HG02870 (cell line): Measurements from ENCODE around the gene RBBP8NL.

Experiments used
- ATAC-seq: cut with Tn5 transposase; IDR thresholded peaks from one replicate; pipeline ENCODE4 v1.9.1; 2021; ENCODE audit warnings: mild to moderate bottlenecking, moderate library complexity; ENCODE audit not compliant: unreplicated experiment

RBBP8NL gene

DNA sequence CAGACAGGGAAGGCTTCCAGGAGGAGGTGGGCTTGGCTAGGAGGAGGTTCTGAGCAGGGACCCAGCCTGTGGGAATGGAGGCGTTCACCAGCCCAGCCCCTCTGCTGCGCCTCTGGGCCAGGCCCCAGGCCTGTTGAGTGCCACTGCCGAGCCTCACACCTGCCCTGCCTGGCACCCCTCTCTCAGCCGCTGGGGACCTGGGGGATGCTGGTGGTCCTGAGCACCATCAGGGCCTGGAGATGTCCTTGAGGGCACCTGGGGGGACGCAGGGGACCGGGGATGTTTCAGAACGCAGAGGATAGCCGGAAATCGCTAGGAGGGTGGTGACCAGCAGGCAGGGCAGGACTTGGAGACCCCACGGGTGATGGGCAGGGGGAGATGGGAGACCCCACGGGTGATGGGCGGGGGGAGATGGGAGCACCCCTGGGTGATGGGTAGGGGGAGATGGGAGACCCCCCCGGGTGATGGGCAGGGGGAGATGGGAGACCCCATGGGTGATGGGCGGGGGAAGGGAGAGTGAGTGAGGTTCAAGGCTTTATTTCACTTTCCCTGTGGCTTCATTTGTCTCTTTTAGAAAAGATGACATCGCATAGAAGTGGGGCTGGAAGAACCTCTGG is 35.7 kb upstream of the RBBP8NL start:
- no peak for ATAC-seq

DNA sequence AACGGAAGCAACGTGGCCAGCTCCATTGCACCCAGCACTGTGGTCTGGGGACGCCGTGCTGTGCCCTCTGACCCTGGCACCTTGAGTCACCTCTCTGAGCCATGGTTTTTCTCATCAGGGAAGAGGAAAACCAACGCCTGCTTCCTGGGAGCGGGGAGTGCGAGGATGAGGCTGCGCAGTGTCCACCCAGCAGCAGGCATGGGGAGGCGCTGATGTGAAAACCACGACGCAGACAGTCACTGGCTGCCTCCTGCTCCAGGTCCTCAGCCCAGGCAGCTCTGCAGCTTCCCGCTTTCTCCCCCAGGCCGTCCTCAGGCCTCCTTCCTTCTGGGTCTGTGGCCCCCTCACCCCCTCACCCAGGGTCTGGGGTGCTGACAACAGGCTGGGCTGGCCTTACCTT is 34.5 kb upstream of the RBBP8NL start:
- ATAC-seq, result no peak

DNA sequence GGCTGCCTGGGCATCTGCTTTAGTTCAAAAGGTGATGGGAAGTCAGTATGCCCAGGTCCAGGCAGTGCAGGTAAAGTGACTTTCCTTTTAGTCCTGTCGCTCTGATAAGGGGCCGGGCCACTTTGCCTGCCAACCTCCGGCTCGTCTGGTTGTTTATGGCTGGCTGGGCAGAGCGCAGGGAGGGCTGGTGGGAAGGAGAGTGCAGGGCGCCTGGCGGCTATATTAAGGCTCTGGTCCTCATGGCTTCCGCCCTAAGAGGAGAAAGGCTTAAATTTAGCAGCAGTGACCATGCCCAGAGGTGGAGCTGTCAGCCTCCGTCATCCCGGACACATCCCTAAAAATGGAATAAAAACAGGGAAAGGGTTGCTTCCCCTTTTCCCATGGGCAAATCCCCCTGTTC is 33.8 kb upstream of the RBBP8NL start:
- no peak for ATAC-seq

DNA sequence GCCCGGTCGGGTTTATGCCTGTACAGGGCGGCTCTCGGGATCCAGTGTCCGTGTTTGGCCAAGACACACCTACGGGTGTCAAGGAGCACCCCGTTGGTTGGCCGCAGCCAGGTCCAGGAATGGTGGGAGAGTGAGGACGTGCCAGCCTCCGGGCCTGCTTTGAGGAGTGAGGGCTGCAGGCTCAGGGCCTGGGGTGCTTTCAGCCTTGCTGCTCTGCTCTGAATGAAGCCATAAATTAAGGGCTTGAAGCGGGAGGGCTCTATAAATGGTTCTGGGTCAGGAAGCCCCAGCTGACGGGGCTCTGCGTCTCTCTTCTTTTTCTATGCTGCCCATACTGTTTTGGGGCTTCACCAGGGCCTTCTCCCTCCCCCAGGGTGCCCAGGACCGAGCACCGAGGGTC is 33.3 kb upstream of the RBBP8NL start:
- no peak for ATAC-seq

DNA sequence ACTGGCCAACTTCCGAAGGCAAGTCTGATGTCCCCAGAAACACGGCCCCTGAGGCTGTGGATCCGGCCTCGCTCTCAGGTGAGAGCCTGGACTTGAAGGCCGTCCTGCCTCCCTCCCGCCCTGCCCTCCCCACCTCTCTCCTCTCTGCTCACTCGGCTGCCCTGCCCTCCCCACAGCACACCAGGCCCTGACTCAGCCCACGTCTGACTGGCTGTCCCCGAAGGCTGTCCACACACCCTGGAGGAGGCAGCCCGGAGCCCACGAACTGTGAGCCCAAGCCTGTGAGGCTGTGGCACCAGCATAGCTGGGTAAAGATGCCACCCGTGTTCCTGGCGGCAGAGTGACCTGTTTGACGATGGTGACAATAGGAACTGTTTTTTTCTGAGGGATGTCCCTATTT is 32.1 kb upstream of the RBBP8NL start:
- no peak for ATAC-seq

DNA sequence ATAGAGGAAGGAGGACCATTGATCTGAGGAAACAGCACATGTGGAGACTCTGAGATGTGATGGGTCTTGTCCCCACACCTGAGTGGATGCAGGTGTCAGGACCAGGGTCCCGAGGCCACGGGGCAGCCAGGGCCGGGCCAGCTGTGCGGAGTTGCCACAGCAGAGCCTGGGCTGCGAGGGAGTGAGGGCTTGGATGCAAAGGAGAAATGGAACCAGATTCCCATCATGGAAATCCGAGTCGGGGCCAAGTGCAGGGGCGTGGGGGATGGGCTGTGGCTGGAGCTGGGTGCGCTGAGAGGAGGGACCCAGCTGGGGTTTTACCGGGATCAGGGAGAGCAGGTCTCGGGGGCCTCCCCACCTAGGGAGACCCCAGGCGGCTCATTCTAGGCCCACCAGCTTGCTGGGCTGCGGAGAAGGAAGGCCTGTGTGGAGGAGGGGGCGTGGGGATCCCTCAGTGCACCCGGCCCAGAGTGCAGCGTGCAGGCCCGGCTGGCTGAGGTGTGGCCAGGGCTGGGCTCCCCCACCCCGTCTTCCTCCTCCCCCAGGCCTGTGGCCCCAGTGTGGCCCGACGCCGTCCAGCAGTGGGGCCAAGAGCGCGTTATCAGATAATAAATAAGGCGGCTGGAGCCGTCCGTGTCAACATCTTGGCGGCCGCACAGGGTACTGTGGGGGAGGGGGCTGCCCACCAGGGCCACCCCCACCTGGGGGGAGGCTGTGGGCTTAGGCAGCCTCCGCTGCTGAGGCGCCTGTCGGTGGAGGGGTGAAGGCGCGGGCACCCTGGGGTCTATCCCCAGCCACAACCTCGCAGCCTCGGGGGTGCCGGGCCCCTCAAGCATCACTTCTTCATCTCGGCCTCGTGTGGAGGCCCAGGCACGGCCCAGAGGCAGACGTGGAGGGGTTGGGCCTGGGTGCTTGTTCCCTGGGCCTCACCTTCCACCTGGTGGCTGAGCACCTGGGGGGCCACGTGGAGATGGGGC is 31.2 kb upstream of the RBBP8NL start:
- no peak for ATAC-seq

DNA sequence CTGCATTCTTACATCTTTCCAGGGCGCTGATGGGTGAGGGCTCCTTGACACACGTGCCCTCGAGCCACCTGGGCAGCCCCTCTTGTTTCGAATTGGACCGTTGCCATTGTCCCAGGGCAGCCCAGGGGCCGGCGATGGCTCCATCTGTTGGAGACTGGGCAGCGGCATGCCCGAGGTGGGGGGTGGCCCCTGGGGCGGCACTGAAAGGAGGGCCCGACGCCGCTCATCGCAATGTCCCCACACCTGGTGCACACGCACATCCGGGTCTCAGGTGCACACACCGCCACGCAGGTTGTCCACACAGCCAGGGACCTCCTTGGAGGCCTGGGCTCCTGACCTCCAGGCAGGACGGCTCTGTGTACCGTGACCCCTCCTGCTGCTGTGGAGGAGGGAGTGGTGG is 30.5 kb upstream of the RBBP8NL start:
- ATAC-seq, result no peak

DNA sequence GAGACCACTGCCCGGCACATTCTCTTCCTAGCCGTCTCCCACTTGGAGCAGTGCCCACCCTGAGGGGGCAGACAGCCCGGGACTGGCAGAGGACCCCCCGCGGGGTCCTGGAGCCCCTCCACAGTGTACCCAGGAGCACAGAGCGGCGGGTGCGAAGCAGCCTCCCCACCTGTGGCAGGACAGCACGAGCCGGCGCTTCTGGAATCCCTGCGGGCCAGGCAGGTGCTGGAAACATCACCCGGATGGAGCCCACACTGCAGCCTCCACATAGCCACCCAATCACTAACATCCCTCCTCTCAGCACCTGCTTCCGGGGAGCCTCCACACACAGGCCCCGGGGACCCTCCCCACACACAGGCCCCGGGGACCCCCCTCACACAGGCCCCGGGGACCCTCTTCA is 29.8 kb upstream of the RBBP8NL start:
- ATAC-seq, result no peak

DNA sequence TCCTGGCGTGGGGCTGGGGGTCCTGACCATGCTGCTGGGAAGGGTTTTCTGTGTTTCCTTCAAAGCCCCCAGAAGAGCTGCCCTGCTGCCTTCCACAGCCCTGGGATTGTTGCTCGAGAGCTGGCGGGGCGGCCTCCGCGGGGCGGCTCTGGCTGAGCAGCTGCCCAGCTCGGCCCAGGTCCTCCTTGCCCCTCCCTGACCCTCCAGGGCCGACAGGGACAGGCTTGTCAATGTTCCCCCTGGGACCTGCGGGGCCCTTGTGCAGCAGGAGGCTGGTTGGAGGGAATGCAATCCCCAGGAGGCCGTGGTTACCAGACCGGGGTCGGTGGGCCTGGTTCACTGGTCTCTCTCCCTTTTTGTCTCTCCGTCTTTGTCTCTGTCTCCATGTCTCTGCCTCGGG is 28.6 kb upstream of the RBBP8NL start:
- ATAC-seq, result no peak

DNA sequence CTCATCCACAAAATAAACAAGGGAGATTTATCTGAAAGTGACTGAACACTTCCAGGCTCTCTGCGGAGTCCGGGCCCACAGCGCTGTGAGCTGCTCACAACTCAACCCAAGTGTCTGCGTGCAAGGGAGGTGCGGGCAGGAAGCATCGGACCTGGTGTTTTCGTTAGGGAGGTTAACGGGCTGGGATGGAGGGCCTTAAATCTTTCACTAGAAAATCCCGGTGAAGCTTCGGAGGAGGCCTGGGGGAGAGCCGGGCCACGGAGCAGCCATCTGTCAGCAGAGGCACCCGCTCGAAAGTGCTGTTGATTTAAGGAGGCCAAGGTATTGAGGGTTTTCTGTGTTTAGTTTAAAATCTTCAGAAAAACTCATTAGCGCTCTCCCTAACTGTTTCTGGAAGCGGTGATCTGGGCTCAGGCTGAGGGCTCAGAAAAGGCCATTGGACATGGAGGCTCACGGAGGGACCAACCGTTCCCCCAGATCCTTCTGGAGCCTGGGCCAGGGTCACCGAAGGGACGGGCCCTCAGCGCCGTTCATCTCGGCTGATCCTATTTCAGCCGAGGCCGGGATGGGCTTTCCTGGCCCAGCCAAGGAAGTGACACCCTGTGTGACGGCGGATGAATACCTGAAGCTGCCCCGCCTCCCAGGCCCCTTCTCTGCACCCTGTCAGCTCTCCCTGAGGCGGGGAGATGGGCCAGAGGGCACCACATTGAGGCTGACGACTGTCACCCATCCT is 27.7 kb upstream of the RBBP8NL start:
- ATAC-seq, result no peak

DNA sequence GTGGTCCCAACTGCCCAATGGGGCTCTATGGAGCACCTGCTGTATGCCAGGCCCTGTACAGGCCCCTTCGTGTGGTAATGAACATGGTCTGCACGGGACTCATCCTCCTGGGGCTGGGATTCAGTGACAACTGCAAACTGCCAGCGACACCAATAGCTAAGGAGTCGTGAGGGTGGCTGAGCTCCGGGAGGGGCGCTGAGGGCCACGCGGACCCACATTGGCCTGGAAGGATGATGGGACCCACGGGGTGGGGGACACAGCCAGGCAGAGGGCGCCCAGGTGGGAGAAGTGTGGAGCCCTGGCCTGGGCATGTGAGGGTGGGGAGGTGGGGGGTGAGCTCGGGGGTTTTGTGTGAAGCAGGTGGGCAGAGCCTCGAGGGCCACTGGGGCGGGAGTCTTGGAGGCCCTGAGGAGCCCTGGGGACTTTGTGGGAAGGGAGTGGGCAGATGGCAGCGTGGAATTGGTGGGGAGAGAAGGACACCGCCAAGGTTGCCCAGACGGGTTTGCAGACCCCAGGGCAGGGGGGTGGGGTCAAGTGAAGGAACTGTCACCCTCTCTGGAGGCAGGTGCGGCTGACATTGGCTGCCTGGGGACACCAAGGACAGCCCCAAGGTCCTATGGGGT is 26.0 kb upstream of the RBBP8NL start:
- ATAC-seq, result no peak

DNA sequence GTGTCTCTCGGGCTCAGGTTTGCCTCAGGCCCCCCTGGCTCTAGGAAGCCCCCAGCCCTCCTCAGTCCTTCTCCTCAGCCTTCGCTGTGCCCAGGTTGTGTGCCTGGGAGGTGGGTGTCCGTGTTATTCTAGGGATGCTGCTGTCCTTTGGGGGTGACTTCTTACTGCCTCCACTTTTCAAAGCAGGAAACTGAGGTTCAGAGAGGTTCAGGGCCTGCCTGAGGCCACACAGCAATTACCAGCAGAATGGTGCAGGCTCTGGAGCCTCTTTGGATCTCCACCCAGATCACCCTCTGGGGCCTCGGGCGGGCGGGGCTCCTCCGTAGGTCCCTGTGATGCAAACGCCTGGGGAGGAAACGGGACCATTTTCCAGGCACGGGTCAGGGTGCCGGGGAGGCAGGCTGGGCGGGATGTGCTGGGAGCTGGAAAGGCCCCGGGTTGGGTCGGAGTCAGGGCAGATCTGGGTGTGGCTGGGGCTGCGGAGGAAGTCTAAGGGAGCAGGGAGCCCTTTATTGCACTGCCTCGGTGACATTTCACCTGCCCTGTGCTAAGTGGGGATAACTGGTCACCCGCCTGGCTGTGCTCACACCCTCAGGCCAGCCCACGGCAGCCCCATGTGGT is 25.2 kb upstream of the RBBP8NL start:
- ATAC-seq, result no peak

DNA sequence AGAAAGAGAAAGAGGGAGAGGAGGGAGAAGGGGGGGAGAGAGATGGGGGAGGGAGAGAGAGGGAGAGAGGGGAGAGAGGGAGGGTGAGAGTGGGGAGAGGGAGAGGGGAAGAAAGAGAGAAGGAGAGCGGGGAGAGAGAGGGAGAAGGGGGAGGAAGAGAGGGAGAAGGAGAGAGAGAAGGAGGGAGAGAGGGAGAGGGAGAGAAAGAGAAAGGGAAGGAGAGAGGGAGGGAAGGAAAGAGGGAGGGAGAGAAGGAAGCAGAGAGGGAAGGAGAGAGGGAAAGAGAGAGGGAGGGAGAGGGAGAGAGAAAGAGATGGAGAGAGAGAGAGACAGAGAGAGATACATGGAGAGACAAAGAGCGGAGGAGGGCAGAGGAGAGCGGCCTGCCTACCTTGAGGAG is 24.6 kb upstream of the RBBP8NL start:
- ATAC-seq, result no peak

DNA sequence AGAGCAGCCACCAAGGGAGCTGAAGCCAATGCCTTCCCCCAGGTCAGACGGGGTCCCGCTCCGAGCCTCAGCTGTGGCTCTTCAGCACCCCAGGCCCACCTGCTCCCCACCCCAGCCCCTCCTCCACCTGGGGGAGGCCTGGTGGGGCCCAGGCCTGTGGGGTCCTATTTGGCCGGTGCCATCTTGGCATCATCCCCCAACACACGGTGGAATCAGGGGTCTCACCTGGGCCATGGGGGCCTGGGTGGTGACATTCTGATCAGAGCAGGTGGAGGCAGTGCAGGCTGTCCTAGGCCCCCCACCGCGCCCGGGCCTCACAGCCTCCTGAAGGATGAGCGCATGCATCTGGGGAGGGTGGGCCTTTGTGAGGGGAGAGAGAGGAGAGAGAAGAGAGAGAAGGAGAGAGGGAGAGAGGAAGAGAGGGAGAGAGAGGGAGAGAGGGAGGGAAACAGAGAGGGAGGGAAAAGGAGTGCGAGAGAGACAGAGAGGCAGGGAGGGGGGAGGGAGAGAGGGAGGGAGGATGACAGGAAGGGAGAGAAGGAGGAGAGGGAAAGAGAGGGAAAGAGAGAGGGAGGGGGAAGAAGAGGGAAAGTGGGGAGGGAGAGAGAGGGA is 23.9 kb upstream of the RBBP8NL start:
- no peak for ATAC-seq

DNA sequence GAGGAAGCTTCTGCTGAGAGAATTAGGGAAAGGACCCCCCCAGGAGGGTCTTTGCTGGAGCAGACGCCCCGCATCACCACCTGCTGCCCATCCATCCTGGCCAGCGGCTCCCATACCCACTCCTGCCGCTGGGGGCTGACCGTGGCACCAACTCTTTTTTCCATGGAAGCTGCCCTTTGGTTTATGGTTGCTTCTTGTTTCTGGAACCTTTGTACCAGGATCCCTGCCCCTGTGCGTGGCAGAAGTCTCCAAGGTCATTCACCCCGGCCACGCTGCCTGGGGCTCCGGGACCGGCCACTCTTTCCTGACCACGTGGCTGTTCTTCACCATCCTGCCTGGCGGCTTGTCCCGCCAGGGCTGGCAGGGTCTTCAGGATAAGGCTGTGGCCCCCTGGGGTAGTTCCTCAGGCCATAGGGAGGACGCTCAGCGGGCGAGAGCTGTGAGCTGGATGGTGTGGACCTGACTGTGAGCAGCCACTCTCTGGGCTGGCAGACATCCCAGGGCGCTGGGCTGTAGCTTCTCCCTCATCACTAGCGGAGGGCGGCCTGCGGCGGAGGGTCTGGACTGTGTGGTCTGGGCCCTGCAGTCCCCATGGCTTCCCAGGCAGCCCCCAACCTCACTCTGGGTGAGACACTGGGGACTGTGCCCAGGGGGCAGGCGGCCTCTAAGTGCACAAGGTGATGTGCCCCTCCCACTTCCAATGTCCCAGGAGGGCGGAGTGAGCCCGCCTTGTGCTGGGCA is 22.8 kb upstream of the RBBP8NL start:
- ATAC-seq, result no peak

DNA sequence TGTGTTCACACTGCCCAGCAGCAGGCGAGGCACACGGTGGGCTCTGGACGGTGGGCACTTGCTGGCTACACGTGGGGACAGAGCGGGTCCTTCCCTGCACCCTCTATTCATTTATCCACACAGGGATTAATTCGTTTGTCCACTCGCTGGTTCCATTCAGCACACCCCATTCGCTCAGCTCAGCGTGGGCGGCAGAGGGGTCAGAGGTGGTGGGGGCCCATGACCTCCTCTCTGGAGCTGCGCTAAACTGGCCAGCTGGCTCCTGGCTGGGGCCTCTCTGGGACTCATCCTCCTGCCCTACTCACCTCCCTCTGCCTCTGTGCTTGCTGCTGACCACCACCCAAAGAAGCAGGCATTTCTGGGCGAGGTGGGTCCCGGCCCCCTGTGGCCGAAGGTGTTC is 21.4 kb upstream of the RBBP8NL start:
- no peak for ATAC-seq

DNA sequence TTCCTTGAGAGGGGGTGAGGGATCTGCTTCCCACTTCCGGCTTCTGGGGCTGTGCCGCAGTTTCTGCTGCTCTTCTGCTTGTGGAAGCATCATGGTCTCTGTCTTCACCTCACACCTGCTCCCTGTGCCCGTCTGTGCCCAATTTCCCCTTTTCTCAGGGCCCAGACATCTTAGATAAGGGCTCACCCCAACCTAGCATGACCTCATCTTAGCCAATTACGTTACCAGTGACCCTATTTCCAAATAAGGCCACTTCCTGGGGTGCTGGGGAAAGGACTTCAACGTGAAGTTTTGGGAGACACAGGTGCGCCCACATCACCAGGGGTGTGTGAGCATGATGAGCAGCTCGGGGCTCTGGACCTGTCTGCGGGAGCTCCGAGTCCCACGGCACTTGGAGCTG is 20.7 kb upstream of the RBBP8NL start:
- no peak for ATAC-seq

DNA sequence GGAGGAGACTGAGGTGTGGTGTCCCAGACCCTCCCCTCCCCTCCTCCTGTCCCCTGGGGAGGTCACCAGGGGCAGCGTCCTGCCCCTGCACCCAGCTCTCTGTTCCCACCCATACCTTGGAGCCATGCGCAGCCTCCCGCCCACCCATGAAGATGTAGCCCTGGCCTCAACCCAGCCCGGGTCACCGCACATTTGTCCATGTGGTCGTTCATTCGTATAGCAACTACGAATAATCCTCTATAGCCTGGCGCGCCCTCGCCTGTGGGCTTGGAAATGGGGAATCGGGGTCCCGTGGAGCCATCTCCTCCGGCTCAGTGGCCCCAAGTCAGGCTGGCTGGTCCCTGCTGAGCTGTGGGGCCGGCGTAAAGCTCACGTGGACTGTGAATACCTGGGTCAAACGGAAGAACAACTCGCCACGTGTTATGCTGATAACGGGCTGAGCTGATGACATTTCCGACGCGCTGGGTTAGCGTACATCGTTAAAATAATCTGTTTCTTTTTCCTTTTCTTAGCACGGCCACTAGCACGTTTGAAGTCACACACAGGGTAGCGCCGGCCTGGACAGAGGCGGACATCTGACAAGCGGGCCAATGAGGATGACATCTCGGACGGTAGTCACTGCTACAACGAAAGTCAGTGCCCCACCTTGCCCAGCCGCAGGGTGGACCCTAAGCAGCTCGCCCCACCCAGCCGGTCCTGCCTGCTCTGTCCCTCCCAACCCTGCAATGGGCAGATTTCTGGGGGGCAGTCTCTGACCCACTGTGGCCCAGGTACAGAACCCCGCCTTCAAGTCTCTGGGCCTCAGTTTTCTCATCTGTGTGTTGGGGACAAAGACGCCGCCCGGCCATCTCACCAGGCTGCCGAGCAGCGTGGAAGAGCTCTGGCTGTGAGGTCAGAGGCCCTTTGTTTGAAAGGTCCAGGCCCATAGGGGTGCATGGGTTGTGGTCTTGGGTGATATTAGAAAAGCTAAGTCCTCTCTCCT is 19.8 kb upstream of the RBBP8NL start:
- ATAC-seq, result no peak

DNA sequence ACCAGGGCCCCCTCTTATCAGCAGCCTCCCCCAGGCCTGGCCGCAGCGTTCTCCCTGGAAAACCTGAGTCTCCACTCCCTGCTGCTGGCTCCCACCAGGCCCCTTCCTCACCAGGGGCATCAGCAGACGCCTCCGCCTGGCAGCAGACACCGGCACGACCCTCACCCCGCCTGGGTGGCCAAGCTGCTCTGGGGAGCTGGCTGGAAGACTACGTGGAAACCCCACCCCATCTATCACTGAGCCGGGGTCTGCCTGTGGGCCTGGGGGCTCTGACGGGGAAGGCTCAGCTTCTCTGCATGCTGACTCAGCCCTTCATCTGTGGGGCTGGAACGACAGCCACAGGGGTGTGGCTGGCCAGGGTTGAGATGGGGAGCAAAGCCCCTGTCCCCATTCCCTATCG is 19.1 kb upstream of the RBBP8NL start:
- ATAC-seq, result no peak
